Ammon's horn (tissue), 1 donor: Measurements from ENCODE around the gene TINCR.
A peak's percentile ranks its signal among the peaks of the same experiment; 100 is the strongest.
"Not testable (repeated sequence)": the region's sequence is repeated elsewhere in the genome, so short reads cannot be mapped to it uniquely, and the experiment has no call there.

Source experiments
- DNase-seq: peaks from one replicate; pipeline ENCODE4 v3.0.0-alpha.2; 2016; ENCODE audit warnings: low spot score

TINCR gene

GRCh38 chr19:5558101-5558621 is 9.6 kb downstream of the TINCR start:
- DNase-seq = no peak

- no peak for DNase-seq
These were observed 10.1 kb downstream of the TINCR start for GRCh38 chr19:5557691-5558090.

- DNase-seq = no peak
These were observed 12.9 kb downstream of the TINCR start for GRCh38 chr19:5554828-5555227.

- DNase-seq = peak; percentile 55
These were observed 13.9 kb downstream of the TINCR start for GRCh38 chr19:5553892-5554291.

GRCh38 chr19:5547881-5548280 is 19.9 kb downstream of the TINCR start:
- DNase-seq = peak; percentile 45

- DNase-seq = no peak
These were observed 21.8 kb downstream of the TINCR start for GRCh38 chr19:5545984-5546383.

GRCh38 chr19:5545051-5545450 is 22.7 kb downstream of the TINCR start:
- DNase-seq = no peak

- DNase-seq = no peak
These were observed 25.1 kb downstream of the TINCR start for GRCh38 chr19:5542665-5543064.

- no peak for DNase-seq
These were observed 26.3 kb downstream of the TINCR start for GRCh38 chr19:5541456-5541855.

- no peak for DNase-seq
These were observed 27.5 kb downstream of the TINCR start for GRCh38 chr19:5540208-5540607.

GRCh38 chr19:5537870-5538269 is 29.9 kb downstream of the TINCR start:
- DNase-seq = no peak

GRCh38 chr19:5536982-5537579 is 30.7 kb downstream of the TINCR start:
- DNase-seq = not testable (repeated sequence)

- peak; percentile 58 for DNase-seq
These were observed 31.3 kb downstream of the TINCR start for GRCh38 chr19:5536337-5536894.

- DNase-seq = no peak
These were observed 32.8 kb downstream of the TINCR start for GRCh38 chr19:5534787-5535586.

- no peak for DNase-seq
These were observed 34.5 kb downstream of the TINCR start for GRCh38 chr19:5533257-5533656.

GRCh38 chr19:5530701-5531100 is 37.1 kb downstream of the TINCR start:
- DNase-seq = peak; percentile 67

GRCh38 chr19:5526691-5527090 is 41.1 kb downstream of the TINCR start:
- DNase-seq = no peak

GRCh38 chr19:5524081-5524480 is 43.7 kb downstream of the TINCR start:
- no peak for DNase-seq

GRCh38 chr19:5522106-5522505 is 45.6 kb downstream of the TINCR start:
- DNase-seq = no peak

- no peak for DNase-seq
These were observed 47.3 kb downstream of the TINCR start for GRCh38 chr19:5520501-5520900.

GRCh38 chr19:5519076-5519475 is 48.7 kb downstream of the TINCR start:
- DNase-seq = no peak

- DNase-seq = no peak
These were observed 52.0 kb downstream of the TINCR start for GRCh38 chr19:5515737-5516136.

- DNase-seq = no peak
These were observed 53.8 kb downstream of the TINCR start for GRCh38 chr19:5514001-5514400.
